GM18526 (cell line): Measurements from ENCODE around the gene SALL4.

Experiments
- POLR2A ChIP-seq: IDR thresholded peaks from 3 replicates; pipeline ENCODE4 v1.6.1; 2011; ENCODE audit not compliant: insufficient read length; ENCODE audit errors: extremely low read depth

The SALL4 gene

DNA sequence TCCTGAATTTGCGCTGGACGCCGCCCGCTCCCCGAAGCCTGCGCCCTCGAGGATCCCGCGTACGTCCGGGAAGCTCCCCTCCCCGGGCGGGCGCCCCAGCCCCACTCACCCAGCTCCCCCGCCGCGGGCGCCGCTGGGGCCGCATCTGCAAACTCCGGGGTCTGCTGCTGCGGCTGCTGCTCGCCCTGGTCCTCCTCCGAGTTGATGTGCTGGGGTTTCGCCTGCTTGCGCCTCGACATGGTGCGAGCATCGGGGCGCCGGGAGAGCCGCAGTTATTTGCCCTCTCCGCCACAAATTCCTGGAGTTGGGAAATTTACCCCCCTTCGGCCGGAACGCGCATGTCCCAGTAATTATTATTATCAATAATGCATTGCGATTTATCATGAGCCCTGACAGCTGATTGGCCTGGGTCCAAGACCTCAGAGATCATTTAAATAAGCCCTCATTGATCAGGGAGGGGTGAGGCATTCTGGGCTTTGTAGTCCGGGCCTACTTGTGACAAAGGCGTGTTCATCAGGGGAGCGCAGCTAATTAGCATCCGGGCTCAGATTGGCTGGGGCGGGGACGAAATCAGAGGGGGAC is at the start of gene SALL4:
Gene SALL4 (minus strand): TSS at position 352 of the 582 bp plus-strand sequence. CDS start 113 bp downstream, at position 239.
- no peak for TF ChIP-seq POLR2A

DNA sequence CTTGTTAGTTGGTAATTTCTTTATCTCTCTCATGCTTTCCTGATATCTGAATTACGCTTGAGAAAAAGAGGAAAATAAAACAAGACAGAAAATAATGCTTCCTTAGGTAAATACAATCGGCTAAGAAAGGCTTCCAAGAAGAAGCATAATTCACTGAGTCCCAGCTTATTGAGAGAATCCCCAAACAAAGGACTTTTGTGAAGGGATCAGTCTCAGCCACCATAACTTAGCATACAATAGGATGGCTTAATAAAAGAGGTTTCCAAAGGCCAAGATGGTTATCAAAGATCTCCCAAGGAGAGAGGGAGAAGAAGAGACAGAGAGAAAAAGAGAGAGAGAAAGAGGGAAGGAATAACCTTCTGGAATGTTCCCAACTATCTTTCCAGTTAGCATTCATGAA is 46.0 kb upstream of the SALL4 start:
- no peak for TF ChIP-seq POLR2A

- TF ChIP-seq POLR2A, result no peak
Observed at GRCh38 chr20:51840865-51841264, 38.5 kb upstream of the SALL4 start.

DNA sequence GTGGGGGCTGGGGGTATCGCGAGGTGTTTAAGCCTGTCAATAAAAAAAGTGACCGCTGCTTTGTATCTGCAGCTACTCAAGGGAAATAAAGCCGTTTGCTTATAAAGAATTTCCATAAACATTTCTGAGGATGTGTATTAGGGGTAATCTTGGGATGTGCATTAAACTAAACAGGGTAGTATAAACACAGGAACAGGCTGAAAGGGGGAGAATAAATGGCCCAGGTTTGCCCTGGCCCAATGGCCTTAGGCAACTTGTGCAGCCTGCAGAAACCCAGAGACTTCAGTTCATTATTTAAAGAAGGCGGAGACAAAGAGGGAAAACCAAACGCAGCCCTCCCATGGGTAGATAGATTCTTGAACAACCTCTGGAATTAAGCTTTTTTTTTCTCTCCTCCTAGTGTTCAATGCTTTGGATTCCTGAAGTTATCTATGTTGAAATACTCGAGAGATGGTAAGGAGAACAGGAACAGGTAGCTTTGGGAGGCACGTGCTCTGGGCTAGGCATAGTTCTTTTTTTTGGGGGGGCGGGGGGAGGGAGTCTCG is 35.6 kb upstream of the SALL4 start:
- no peak for TF ChIP-seq POLR2A

DNA sequence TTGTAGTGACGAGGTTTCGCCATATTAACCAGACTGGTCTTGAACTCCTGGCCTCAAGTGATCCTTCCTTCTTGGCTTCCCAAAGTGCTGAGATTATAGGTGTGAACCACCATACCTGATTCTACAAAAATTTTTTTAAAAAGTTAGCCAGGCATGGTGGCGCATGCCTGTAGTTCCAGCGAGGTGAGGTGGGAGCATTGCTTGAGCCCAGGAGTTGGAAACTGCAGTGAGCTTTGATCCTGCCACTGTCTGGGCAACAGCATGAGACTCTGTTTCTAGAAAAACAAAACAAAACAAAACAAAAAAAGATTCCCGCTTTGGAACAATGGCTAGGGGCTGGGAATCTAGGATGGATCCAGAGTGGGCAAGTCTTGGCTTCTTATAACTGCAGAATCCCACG is 35.1 kb upstream of the SALL4 start:
- TF ChIP-seq POLR2A, result no peak

DNA sequence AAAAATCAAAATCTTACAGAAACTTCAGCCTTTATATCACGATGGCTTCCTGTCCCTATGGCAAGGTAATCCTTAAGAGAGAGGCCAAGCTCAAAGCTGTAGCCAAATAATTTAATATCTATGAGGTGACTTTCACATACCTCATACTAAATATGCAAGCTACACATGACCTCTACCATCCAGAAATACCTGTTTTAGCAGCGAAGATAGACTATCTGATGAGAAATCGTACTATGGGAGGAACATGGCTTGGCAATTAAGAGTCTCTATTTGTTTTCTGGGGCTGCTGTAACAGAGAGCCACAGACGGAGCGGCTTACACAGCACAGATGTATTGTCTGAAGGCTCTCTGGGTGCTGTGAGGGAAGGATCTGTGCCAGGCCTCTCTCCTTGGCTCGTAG is 31.0 kb upstream of the SALL4 start:
- TF ChIP-seq POLR2A, result no peak

GRCh38 chr20:51832276-51832675 is 30.0 kb upstream of the SALL4 start:
- no peak for TF ChIP-seq POLR2A

DNA sequence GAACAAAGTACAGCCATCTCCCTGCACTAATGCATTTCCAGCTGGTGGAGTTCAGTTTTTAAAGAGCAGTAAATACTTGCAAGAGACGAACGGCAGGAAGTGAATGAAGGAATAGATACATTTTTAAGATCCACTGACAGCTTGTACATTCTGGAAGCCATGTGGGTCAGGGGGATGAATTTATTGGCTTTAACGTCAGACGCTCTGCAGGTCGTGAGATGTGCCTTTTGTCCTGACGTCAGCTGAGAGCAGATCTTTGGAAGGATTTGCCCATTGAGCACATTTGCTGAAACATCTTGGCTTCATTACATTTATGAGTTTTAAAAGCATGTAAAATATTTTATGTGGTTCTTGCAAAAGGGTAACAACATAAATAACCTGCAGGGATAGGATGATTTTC is 29.5 kb upstream of the SALL4 start:
- TF ChIP-seq POLR2A, result no peak

GRCh38 chr20:51830538-51830937 is 28.2 kb upstream of the SALL4 start:
- no peak for TF ChIP-seq POLR2A

GRCh38 chr20:51828762-51829161 is 26.4 kb upstream of the SALL4 start:
- no peak for TF ChIP-seq POLR2A

- no peak for TF ChIP-seq POLR2A
Observed at GRCh38 chr20:51826372-51826771, 24.1 kb upstream of the SALL4 start.

- TF ChIP-seq POLR2A, result no peak
Observed at GRCh38 chr20:51818479-51819008, 16.2 kb upstream of the SALL4 start.

DNA sequence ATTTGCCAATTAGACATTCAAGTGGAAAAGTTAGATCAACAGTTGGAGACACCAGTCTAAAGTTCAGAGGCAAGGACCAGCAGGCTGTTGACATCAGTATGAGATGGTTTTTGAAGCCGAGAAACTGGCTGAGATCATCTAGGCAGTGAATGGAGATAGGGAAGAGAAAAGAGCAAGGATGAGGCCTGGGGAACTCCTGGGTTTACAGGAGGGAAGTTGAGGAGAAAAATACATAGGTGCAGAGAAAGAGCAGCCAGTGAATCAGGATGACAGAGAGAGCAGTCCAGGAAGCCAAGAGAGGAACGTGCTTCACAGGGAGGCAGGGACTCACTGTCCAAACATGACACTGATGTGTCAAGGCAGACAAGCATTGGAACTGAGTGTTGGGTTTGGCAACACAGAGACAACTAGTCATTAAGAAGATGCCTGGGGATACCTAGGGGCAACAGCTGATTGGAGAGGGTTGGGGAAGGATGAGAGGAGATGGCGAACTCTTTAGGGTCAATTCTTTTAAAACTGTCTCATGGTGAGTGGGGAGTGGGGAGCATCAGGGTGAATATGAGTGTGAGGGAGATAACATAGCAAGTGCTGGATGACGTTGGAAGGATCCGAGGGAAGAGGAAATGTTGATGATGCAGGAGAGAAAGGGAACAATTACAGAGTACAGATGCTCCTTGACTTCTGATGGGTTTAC is 13.2 kb upstream of the SALL4 start:
- no peak for TF ChIP-seq POLR2A

DNA sequence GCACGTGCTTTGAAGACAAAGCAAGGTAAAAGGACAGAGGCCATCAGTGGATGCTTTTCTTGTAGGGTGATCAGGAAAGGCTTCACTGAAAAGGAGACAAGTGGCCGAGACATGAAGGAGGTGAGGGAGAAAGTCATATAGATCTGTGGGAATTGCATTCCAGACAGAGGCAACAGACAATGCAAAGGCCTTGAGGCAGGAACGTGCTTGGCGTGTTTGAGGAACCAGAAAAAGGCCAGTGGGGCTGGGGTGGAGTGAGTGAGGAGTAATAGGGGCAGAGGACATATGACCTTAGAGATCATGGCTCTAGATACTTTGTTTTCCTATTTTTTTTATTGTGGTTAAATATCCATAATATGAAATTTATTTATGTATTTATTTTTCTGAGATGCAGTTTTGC is 10.5 kb upstream of the SALL4 start:
- TF ChIP-seq POLR2A, result no peak

GRCh38 chr20:51811514-51812128 is 9.3 kb upstream of the SALL4 start:
- no peak for TF ChIP-seq POLR2A

GRCh38 chr20:51811042-51811355 is 8.7 kb upstream of the SALL4 start:
- no peak for TF ChIP-seq POLR2A
